Tibial nerve (tissue), 4 donors: ENCODE results near the gene TPRX2.

Experiments used
- EP300 ChIP-seq, 2 donors: sonication (generic); formaldehyde crosslinking; IDR thresholded peaks; one replicate each; pipeline ENCODE4 v1.6.1; 2017; ENCODE audit warnings: antibody characterized with exemption in 2 of 2, mild to moderate bottlenecking in 1 of 2
- POLR2A ChIP-seq, 2 donors: fragments of 450-650 bp; IDR thresholded peaks; one replicate each; pipeline ENCODE4 v1.6.1; 2017; ENCODE audit warnings: antibody characterized with exemption in 2 of 2, mild to moderate bottlenecking in 2 of 2, moderate library complexity in 2 of 2
- TF ChIP-seq, protein P1 (sequence below), 5 experiments: fragments of 200-600 bp in 3 of 5; fragments of 450-650 bp in 2 of 5; sonication (generic) in 3 of 5; IDR thresholded peaks; one replicate each; pipeline ENCODE4 v1.5.1; 2016 to 2019; ENCODE audit warnings: antibody characterized with exemption in 5 of 5, mild to moderate bottlenecking in 3 of 5, moderate library complexity in 2 of 5

DNA sequence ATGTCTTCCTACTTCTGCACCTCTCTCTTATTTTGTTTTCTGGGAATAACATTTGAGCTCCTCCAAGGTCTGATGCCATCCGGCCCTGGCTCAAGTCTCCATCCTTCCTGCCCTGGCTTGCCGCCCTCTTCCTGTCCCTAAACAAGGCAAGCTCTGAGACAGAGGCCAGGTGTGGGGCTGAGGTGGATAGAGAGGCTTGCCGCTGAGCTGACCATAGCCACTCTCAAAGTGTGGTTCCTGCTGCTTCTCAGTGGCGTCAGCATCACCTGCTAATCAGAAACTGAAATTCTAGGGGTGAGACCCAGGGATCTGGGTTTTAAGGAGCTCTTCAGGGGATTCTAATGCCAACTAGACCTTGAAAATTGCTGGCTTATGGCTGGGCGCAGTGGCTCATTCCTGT is 6.0 kb upstream of the TPRX2 start:
- TF ChIP-seq, protein P1, sequence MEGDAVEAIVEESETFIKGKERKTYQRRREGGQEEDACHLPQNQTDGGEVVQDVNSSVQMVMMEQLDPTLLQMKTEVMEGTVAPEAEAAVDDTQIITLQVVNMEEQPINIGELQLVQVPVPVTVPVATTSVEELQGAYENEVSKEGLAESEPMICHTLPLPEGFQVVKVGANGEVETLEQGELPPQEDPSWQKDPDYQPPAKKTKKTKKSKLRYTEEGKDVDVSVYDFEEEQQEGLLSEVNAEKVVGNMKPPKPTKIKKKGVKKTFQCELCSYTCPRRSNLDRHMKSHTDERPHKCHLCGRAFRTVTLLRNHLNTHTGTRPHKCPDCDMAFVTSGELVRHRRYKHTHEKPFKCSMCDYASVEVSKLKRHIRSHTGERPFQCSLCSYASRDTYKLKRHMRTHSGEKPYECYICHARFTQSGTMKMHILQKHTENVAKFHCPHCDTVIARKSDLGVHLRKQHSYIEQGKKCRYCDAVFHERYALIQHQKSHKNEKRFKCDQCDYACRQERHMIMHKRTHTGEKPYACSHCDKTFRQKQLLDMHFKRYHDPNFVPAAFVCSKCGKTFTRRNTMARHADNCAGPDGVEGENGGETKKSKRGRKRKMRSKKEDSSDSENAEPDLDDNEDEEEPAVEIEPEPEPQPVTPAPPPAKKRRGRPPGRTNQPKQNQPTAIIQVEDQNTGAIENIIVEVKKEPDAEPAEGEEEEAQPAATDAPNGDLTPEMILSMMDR (IDR thresholded peaks at IDR 0.05), result no peak
- TF ChIP-seq POLR2A (IDR thresholded peaks at IDR 0.05), result no peak
- TF ChIP-seq EP300 (IDR thresholded peaks at IDR 0.05), result no peak
